Measurements from ENCODE around the gene SCNN1A.

Gene SCNN1A

DNA sequence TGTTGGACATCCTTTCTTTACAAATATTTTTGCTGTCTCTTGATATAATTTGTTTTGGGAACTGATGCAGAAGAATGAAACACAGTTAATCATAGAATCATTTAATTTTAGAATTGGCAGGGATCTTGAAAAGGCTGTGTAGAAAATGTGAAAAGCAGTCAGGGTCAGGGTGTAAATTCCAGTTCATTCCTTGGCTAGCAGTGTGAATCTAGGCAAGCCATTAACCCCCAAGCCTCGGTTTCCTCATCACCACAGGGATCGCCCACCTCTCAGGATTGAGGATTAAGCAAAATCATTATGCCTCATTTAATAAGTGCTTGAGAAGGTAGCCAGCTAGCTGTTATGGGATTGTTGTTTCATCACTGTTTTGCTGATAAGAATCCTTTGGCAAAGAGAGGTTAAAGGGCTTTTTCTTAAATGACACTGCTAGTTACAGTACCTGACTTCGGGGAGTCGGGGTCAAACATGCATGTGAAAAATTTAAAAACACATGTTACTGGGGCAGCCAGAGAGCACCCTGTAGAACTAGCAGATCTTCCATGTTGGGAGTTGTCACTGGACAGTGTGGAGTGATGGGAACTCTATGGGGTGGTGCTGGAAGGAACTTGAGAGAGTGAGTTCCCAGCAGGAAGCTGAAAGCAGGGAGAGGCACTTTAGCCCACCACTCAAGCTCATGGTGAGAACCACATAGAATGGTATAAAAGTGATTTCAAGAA is 44.2 kb downstream of the SCNN1A start:
- no peak for DNase-seq

DNA sequence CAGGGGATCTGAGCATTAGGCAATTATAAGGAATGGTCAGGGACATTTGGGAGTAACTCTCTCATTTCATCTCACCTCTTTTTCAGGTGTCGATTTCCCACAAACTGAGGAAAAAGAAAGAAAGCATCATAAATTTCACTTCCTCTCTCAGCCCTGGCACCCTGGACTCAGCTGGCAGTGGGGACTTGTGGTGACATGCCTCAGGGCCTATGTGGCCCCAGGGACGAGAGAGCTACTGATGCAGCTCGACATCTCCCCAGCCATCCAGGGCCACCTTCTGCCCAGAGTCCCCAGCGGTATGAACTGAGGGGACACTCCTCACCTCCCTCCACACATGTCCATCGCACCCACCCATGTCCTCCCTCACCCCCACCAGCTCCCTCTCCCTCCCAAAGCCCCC is 45.2 kb downstream of the SCNN1A start:
- no peak for DNase-seq

DNA sequence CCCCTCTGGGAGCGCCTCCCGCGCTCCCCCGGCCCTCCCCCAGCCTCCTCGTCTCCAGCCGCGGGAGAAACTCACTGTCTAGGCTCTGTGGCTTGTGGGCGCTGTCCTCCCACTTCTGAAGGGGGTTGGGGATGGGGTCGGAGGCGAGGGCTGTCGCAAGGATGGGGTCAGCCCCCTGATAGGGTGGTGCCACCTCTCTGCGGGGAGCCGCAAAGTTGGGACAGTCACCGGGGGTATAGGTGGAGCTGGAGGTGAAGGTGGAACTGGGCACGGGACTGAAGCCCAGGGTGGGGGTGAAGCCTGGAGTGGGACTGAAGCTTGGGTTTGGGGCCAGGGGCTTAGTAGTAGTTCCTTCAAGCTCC is 45.7 kb downstream of the SCNN1A start:
- DNase-seq, result no peak

- DNase-seq, result no peak
Measured at GRCh38 chr12:6328945-6329702, 46.2 kb downstream of the SCNN1A start.

DNA sequence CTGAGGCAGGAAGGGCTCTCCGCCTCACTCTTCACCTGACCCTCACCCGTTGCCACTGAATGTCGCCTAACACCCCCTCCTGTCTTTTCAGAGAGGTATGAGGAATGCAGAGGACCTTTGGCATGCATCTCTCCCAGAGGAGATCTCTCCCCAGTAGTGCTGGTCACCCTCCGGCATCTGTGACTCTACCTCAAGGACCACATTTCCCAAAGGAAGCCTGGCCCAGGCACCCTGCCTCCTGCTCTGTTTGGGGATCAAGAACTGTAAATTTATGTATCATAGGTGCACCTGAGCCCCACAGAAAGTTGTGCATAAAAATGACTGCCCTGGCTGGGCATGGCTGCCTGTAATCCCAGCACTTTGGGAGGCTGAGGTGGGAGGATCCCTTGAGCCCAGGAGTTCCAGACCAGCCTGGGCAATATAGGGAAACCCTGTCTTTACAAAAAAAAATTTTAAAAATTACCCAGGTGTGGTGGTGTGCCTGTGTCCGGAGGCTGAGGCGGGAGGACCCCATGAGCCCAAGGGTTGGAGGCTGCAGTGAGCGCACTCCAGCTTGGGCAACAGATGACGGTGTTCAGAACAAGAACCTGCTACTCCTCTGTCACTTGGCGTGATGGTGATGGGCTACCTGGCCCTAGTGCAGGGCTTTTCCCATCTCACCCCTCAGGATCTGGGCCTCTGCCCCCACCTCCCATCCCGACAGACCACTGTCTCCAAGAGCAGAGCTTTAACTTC is 47.2 kb downstream of the SCNN1A start:
- DNase-seq, result no peak

DNA sequence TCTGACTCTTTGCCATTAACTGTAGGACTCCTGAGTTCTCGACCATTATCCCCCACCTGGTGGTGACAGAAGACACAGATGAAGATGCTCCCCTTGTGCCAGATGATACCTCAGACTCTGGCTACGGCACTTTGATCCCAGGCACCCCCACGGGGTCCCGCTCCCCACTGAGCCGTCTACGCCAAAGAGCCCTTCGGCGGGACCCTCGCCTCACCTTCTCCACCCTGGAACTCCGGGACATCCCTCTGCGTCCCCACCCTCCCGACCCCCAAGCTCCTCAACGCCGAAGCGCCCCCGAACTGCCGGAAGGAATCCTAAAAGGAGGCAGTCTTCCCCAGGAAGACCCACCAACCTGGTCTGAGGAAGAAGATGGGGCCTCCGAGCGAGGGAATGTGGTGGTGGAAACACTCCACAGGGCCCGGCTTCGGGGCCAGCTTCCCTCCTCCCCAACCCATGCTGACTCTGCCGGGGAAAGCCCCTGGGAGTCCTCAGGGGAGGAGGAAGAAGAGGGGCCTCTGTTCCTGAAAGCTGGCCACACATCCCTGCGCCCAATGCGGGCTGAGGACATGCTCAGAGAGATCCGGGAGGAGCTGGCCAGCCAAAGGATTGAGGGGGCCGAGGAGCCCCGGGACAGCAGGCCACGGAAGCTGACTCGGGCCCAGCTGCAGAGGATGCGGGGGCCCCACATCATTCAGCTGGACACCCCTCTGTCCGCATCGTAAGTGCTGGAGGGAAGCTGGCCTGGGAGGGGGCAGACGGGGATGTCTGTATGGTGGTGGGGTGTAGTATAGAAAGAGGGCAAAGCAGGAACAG is 47.9 kb downstream of the SCNN1A start:
- no peak for DNase-seq

GRCh38 chr12:6326316-6327228 is 48.8 kb downstream of the SCNN1A start:
- peak; percentile 83 for DNase-seq

- DNase-seq, result no peak
Measured at GRCh38 chr12:6324936-6325750, 50.2 kb downstream of the SCNN1A start.

- no peak for DNase-seq
Measured at GRCh38 chr12:6323995-6324711, 51.2 kb downstream of the SCNN1A start.

DNA sequence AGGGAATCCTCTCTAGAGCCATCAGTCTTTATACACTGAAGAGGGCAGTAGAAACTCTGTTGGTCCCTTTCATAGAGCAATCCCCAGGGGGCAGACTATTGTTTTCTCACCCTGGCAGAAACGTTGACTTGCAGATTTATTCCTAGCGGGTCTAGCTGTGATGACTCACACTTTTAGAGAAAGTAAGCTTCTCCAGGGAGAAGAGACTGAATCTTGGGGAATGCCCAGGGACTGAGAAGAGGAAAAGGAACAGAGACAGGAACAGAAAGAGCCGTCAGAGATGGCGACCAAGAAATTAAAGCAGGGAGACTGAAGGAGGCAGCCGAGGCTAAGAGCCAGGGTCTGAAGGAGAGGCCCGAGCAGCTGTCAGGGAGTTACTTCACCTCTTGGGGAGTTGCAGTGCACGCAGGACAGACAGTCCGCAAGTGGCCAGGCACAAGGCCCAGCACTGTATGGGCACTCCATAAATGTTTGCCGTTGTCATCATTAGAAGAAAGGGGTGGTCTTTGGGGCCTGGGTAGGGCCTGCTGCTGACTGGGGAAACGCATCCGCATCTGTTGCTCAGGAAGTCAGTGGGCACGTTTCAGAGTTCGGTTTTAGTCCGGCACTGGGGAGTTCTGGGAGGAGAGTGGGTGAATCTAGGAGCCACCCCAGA is 51.9 kb downstream of the SCNN1A start:
- peak; percentile 88 for DNase-seq

DNA sequence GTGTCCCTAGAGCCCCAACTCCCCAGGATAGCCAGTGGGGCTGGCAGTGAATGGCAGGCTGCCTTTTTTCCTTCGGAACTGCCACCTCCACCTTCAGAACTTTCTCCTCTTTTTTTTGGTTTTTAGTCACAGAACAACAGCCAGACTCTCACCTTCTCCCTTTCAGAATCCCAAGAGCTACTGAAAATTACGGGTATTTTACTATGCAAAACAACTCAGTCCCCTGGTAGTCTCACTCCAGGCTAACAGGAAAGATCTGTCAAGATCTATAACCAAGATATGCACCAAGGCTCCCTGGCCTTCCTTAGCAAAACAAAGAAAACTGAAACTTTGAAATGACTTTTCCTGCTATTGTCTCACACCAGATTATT is 52.4 kb downstream of the SCNN1A start:
- no peak for DNase-seq

DNA sequence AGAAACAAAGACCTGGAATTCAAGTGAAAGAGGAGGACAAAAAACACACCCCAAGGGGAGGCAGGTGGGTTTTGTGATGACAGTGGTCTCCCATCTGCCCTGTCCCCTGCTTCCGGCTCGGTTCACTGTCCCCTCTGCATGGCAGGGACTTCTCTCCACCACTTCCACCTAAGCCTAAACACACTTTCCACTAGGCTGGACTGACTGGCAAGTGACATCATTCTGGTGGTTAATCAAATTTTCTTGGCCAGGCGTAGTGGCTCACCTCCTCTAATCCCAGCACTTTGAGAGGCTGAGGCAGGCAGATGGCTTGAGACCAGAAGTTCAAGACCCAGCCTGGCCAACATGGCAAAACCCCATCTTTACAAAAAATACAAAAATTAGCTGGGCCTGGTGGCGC is 53.0 kb downstream of the SCNN1A start:
- peak; percentile 42 for DNase-seq

DNA sequence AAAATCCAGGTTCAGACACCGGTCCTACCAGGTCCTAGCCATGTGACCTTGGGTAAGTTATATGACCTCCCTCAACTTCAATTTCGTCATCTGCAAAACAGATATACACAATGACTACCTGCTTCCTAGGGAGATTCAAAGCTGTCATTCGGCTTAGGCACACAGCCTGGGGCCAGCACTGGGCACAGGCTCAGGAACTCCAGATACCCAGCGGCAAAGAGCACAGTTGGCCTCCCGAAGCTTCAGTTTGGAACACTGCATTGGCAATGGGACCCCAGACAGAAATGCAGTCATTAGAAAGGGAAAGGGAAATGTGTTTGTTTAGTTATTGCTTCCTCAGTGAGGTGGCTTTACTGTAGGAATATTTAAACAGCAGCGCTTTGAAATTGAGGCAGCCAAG is 53.5 kb downstream of the SCNN1A start:
- no peak for DNase-seq

DNA sequence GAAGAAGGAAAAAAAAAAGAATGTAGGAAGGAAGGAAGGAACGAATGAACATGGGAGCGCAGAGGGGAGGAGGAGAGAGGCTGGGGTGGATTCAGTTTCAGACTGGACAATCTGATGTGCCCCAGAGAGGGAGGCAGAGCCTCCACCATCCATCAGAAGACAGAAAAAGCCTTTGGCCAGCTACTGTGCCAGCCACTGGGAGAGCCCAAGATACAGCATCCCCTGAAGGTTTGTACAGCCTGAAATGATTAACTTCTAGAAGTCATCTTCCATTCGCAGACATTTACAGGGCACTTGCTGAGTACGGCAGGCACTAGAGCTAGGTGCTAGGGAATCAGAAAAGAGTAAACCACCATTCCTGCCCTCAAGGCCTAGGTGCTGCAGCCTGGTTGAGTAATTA is 55.9 kb downstream of the SCNN1A start:
- DNase-seq, result no peak

DNA sequence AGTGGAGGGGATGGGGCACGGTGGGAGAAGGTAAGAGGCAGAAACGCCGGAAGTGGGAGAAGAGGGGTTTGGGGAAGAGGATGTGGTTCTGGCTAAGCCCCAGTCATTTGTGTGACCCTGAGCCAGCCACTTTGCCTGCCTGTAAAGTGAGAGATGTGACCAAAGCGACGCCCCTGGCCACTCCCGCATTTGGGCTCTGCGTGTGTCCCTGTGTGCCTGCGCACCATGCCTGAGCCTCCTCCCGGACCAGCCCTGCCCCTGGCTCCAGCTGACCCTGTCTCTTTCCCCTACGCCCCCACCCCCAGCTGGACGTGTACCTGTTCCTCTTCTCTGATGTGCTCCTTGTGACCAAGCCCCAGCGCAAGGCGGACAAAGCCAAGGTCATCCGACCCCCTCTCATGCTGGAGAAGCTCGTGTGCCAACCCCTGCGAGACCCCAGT is 56.9 kb downstream of the SCNN1A start:
- DNase-seq, result no peak

GRCh38 chr12:6317693-6318439 is 57.5 kb downstream of the SCNN1A start:
- no peak for DNase-seq

DNA sequence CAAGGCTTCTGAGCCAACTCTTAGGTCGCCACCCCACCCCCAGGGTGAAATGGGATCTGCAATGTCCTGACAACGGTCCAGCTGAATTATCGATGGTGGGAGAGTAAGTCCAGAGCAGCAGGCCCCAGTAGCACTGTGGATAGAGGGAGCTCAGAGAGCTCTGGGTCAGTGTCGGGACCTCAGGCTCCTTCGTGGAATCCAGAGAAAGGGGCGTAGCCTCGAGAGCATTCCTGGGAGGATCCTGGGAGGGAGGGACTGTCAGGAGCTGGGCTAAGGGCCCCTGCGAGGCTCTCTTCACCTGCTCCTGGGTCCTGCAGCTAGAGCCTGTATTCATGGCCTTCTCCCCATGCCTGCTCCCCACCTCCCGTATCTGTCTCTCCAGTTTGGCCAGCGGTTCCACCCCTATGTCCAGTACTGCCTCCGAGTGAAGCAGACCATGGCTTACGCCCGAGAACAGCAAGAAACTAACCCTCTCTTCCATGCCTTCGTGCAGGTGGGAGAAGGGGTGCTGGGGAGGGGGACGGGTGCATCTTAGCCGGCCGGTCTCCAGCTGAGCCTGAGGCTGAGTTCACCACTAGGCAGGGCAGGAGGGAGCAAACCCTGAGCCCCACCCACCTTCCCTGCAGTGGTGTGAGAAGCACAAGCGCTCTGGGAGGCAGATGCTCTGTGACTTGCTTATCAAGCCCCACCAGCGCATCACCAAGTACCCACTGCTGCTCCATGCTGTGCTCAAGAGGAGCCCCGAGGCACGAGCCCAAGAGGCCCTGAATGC is 58.3 kb downstream of the SCNN1A start:
- DNase-seq, result no peak

All from NCI-H82 (cell line).